SK-N-SH (cell line): ENCODE results near the gene FSHR.

ENCODE experiments used
- GABPA ChIP-seq: IDR thresholded peaks from 2 replicates; pipeline ENCODE4 v1.4.0; 2012; ENCODE audit warnings: low read depth, mild to moderate bottlenecking
- JUND ChIP-seq: IDR thresholded peaks from 2 replicates; pipeline ENCODE4 v1.4.0; 2012
- MEF2A ChIP-seq: IDR thresholded peaks from 2 replicates; pipeline ENCODE4 v1.4.0; 2012; ENCODE audit warnings: low read depth, borderline replicate concordance
- POLR2AphosphoS5 ChIP-seq: IDR thresholded peaks from 2 replicates; pipeline ENCODE4 v1.6.1; 2012; ENCODE audit warnings: low read depth, low read length
- RCOR1 ChIP-seq: fragments of 150-350 bp; IDR thresholded peaks from 2 replicates; pipeline ENCODE4 v1.6.1; 2017; ENCODE audit warnings: antibody characterized with exemption, low read length
- RFX5 ChIP-seq: IDR thresholded peaks from 2 replicates; pipeline ENCODE4 v1.6.1; 2012; ENCODE audit warnings: mild to moderate bottlenecking, improper control_type of control experiment, low read length
- YY1 ChIP-seq: IDR thresholded peaks from 2 replicates; pipeline ENCODE4 v1.4.0; 2012; ENCODE audit warnings: low read depth, mild to moderate bottlenecking
- TF ChIP-seq, protein P1 (sequence below): IDR thresholded peaks from 2 replicates; pipeline ENCODE4 v1.4.0; 2012; ENCODE audit warnings: low read depth
- TF ChIP-seq, protein P2 (sequence below): fragments of 200-600 bp; sonication (generic); IDR thresholded peaks from 2 replicates; pipeline ENCODE4 v1.6.1; 2017; ENCODE audit warnings: antibody characterized with exemption, mild to moderate bottlenecking, moderate library complexity
- TF ChIP-seq, protein P3 (sequence below): IDR thresholded peaks from 2 replicates; pipeline ENCODE4 v1.6.1; 2012; ENCODE audit warnings: mild to moderate bottlenecking, low read depth, low read length, moderate library complexity
- TF ChIP-seq, protein P4 (sequence below): fragments of 150-350 bp; IDR thresholded peaks from 2 replicates; pipeline ENCODE4 v1.6.1; 2017; ENCODE audit warnings: antibody characterized with exemption, low read length, low read depth, borderline replicate concordance
- TF ChIP-seq, protein P5 (sequence below): IDR thresholded peaks from 2 replicates; pipeline ENCODE4 v1.4.0; 2012; ENCODE audit warnings: low read depth, borderline replicate concordance

DNA sequence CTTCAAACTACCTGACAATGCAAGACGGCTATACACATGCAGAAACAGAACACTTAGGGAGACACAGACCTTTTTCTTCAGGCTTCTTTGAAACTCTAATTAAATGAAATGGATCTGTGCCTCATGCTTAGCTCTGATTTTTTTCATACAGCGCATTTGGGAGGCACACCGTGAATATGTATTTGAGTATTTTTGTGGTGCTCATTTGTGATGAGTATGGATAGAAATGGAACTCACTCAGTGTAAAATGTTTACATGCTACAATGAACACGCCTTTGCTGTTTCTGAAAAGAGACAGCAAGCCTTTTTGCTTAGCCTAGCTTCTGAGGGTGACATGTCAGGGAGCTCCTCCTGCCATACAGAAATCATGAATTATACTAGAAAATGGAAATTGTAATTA, 113.3 kb downstream of the FSHR start:
- TF ChIP-seq, protein P1, sequence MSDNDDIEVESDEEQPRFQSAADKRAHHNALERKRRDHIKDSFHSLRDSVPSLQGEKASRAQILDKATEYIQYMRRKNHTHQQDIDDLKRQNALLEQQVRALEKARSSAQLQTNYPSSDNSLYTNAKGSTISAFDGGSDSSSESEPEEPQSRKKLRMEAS = no peak
- TF ChIP-seq, protein P2, sequence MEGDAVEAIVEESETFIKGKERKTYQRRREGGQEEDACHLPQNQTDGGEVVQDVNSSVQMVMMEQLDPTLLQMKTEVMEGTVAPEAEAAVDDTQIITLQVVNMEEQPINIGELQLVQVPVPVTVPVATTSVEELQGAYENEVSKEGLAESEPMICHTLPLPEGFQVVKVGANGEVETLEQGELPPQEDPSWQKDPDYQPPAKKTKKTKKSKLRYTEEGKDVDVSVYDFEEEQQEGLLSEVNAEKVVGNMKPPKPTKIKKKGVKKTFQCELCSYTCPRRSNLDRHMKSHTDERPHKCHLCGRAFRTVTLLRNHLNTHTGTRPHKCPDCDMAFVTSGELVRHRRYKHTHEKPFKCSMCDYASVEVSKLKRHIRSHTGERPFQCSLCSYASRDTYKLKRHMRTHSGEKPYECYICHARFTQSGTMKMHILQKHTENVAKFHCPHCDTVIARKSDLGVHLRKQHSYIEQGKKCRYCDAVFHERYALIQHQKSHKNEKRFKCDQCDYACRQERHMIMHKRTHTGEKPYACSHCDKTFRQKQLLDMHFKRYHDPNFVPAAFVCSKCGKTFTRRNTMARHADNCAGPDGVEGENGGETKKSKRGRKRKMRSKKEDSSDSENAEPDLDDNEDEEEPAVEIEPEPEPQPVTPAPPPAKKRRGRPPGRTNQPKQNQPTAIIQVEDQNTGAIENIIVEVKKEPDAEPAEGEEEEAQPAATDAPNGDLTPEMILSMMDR = no peak
- TF ChIP-seq RCOR1 = no peak
- TF ChIP-seq RFX5 = no peak
- TF ChIP-seq JUND = no peak
- no peak for TF ChIP-seq YY1
- TF ChIP-seq, protein P3, sequence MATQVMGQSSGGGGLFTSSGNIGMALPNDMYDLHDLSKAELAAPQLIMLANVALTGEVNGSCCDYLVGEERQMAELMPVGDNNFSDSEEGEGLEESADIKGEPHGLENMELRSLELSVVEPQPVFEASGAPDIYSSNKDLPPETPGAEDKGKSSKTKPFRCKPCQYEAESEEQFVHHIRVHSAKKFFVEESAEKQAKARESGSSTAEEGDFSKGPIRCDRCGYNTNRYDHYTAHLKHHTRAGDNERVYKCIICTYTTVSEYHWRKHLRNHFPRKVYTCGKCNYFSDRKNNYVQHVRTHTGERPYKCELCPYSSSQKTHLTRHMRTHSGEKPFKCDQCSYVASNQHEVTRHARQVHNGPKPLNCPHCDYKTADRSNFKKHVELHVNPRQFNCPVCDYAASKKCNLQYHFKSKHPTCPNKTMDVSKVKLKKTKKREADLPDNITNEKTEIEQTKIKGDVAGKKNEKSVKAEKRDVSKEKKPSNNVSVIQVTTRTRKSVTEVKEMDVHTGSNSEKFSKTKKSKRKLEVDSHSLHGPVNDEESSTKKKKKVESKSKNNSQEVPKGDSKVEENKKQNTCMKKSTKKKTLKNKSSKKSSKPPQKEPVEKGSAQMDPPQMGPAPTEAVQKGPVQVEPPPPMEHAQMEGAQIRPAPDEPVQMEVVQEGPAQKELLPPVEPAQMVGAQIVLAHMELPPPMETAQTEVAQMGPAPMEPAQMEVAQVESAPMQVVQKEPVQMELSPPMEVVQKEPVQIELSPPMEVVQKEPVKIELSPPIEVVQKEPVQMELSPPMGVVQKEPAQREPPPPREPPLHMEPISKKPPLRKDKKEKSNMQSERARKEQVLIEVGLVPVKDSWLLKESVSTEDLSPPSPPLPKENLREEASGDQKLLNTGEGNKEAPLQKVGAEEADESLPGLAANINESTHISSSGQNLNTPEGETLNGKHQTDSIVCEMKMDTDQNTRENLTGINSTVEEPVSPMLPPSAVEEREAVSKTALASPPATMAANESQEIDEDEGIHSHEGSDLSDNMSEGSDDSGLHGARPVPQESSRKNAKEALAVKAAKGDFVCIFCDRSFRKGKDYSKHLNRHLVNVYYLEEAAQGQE = no peak
- TF ChIP-seq MEF2A = no peak
- TF ChIP-seq, protein P4, sequence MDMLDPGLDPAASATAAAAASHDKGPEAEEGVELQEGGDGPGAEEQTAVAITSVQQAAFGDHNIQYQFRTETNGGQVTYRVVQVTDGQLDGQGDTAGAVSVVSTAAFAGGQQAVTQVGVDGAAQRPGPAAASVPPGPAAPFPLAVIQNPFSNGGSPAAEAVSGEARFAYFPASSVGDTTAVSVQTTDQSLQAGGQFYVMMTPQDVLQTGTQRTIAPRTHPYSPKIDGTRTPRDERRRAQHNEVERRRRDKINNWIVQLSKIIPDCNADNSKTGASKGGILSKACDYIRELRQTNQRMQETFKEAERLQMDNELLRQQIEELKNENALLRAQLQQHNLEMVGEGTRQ = no peak
- TF ChIP-seq POLR2AphosphoS5 = no peak
- TF ChIP-seq GABPA = no peak
- TF ChIP-seq, protein P5, sequence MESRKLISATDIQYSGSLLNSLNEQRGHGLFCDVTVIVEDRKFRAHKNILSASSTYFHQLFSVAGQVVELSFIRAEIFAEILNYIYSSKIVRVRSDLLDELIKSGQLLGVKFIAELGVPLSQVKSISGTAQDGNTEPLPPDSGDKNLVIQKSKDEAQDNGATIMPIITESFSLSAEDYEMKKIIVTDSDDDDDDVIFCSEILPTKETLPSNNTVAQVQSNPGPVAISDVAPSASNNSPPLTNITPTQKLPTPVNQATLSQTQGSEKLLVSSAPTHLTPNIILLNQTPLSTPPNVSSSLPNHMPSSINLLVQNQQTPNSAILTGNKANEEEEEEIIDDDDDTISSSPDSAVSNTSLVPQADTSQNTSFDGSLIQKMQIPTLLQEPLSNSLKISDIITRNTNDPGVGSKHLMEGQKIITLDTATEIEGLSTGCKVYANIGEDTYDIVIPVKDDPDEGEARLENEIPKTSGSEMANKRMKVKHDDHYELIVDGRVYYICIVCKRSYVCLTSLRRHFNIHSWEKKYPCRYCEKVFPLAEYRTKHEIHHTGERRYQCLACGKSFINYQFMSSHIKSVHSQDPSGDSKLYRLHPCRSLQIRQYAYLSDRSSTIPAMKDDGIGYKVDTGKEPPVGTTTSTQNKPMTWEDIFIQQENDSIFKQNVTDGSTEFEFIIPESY = no peak
